ENCODE results near the gene ZBTB46.
"Not testable (repeated sequence)": the region's sequence is repeated elsewhere in the genome, so short reads cannot be mapped to it uniquely, and the experiment has no call there.

The ZBTB46 gene

GRCh38 chr20:63857764-63858392 is 26.8 kb upstream of the ZBTB46 start:
- DNase-seq: no peak

- DNase-seq: no peak
Measured at GRCh38 chr20:63856098-63856511, 25.0 kb upstream of the ZBTB46 start.

- no peak for DNase-seq
Measured at GRCh38 chr20:63855363-63856097, 24.5 kb upstream of the ZBTB46 start.

- DNase-seq: no peak
Measured at GRCh38 chr20:63854766-63855362, 23.8 kb upstream of the ZBTB46 start.

- DNase-seq: no peak
Measured at GRCh38 chr20:63854069-63854765, 23.2 kb upstream of the ZBTB46 start.

- DNase-seq: not testable (repeated sequence)
Measured at GRCh38 chr20:63853733-63854068, 22.6 kb upstream of the ZBTB46 start.

- not testable (repeated sequence) for DNase-seq
Measured at GRCh38 chr20:63851548-63851943, 20.5 kb upstream of the ZBTB46 start.

- no peak for DNase-seq
Measured at GRCh38 chr20:63850689-63851547, 19.9 kb upstream of the ZBTB46 start.

- no peak for DNase-seq
Measured at GRCh38 chr20:63848003-63848911, 17.2 kb upstream of the ZBTB46 start.

GRCh38 chr20:63847237-63848002 is 16.4 kb upstream of the ZBTB46 start:
- no peak for DNase-seq

- no peak for DNase-seq
Measured at GRCh38 chr20:63846888-63847236, 15.8 kb upstream of the ZBTB46 start.

GRCh38 chr20:63846128-63846771 is 15.2 kb upstream of the ZBTB46 start:
- no peak for DNase-seq

- no peak for DNase-seq
Measured at GRCh38 chr20:63844511-63844991, 13.5 kb upstream of the ZBTB46 start.

- DNase-seq: no peak
Measured at GRCh38 chr20:63843778-63844177, 12.7 kb upstream of the ZBTB46 start.

- no peak for DNase-seq
Measured at GRCh38 chr20:63843222-63843621, 12.2 kb upstream of the ZBTB46 start.

GRCh38 chr20:63842258-63842657 is 11.2 kb upstream of the ZBTB46 start:
- no peak for DNase-seq

- DNase-seq: no peak
Measured at GRCh38 chr20:63840405-63840828, 9.4 kb upstream of the ZBTB46 start.

GRCh38 chr20:63839620-63840019 is 8.6 kb upstream of the ZBTB46 start:
- no peak for DNase-seq

- DNase-seq: no peak
Measured at GRCh38 chr20:63837479-63837878, 6.4 kb upstream of the ZBTB46 start.
